ENCODE results near the gene ABT1.
A peak's percentile ranks its signal among the peaks of the same experiment; 100 is the strongest.

The ABT1 gene

DNA sequence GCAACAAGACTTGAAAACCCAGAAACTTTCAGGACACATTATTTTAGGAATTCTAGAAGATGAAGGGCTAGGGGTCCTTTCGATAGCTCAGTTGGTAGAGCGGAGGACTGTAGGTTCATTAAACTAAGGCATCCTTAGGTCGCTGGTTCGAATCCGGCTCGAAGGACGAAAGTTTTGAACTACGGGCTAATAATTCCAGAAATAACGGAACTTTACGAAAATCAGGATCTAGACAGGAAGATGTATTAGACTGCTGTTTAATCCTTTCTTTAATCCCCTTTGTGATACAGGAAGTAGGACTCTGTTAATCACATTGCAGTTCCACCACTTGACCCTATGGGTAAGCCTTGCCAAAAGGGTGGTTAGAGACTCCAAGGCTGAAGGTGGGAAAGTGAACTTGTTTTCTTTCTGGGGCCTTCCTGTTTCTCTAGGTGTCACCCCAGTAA, 21.2 kb upstream of the ABT1 start:
- no peak for DNase-seq

DNA sequence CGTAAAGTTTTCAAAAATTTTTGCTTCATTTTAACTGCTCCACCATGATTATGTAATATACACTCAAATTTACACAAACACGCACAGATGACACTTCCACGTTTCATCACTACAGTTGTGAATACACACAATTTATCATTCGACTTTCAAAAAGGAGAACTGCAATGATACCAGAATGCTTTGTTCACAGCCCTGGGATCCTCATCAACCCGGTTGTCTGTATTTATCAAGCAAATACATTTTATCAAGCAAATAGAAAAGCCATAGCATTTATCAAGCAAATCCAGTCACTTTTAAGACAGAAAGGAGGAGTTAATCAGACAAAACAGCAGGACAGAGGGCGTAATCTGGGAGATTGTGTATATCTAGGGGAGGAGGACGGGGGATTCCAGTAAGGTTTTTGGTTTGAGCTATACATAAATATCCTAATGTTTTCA, 20.3 kb upstream of the ABT1 start:
- DNase-seq = no peak

DNA sequence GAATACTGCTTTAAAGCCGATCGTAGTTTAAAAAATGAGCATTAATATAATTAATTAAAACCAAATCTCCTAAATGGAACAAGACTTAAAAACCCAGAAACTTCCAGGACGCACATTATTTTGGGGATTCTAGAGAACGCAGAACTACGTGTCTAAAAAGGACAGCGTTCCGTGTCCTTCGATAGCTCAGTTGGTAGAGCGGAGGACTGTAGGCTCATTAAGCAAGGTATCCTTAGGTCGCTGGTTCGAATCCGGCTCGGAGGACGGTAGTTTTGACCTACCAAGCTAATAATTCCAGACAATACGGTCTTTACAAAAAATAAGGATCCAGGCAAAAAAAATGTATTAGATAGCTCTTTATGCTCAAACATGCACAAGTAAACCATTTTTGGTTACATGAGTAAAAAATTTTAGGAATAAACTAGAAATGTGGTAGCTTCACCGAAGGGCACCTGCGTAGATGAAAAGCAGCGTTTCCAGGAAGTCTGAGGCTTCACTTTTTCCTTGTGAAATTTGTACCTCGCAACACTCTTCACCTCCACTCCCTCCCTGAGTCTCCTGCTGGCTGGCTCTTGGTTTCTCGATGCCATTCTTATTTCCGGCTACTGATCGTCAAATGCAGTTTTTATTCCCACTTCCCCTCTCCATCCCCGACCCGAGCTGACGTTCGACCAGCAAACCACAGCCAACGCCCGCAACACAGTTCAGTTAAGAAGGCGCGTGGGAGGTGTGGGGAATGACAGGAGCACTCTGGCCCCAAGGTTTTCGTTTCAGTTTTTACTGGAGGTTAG, 19.6 kb upstream of the ABT1 start:
- no peak for DNase-seq

DNA sequence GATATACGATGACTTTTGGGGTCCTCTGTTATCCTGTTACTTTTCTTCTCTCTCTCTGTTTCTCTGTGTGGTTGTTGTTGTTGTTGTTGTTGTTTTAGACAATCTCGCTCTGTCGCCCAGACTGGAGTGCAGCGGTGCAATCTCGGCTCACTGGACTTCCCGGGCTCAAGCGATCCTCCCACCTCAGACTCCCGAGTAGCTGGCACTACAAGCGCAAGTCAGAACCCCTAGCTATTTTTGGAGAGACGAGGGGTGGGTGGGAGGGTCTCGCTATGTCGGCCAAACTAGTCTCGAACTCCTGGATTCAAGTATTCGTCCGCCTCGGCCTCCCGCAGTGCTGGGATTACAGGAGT, 19.1 kb upstream of the ABT1 start:
- DNase-seq = no peak

DNA sequence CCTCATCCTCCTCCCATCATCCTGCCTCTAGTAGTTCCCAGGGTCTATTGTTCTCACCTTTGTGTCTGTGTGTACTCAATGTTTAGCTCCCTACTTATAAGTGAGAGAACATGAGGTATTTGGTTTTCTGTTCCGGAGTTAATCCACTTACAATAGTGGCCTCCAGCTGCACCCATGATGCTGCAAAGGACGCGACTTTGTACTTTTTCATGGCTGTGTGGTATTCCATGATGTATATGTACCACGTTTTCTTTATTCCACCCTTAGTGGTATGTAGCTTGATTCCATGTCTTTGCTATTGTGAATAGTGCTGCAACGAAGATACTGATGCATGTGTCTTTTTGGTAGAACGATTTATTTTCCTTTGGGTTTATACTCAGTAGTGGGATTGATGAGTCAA, 18.5 kb upstream of the ABT1 start:
- no peak for DNase-seq

DNA sequence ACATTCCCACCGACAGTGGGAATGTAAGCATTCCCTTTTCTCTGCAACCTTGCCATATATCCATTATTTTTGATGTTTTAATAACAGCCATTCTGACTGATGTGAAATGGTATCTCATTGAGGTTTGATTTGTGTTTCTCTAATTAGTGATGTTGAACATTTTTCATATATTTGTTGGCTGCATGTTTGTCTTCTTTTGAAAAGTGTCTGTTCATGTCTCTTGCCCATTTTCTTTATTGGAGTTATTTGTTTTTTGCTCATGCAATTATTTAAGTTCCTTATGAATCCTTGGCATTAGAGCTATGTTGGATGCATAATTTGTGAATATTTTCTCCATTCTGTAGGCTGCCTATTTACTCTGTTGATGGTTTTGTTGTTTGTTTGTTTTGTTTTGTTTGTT, 18.0 kb upstream of the ABT1 start:
- DNase-seq = no peak

DNA sequence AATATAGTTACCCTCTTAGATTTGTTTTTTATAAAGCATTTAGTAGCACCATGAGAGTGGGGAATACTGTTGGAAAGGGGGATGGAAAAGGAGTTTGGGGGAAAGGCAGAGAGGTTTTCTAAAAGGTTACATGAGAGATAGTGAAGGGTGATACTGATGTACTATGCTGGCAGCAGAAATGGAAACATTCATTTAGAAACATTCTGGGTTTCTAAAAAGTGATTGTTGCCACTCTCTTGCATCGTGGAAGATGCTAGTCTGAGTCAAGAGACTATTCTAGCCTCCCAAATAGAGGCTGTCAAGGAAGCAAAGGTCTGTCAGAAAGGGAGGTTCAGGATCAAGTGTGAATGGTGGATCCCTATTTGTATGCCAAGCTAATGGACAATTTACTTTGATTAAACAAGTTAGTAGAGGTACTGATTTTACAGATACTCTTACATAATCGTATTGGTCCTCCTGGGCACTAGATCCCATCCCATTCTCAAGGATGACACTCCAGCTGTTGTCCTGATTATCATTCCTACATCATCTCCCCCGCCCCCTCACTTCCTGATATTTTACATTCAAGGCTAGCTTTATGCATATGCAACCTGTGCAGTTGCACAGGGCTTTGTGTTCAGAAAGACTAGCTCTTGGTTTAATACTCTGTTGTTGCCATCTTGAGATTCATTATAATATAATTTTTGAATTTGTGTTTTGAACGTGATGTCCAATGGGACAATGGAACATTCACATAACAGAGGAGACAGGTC, 15.4 kb upstream of the ABT1 start:
- no peak for DNase-seq

DNA sequence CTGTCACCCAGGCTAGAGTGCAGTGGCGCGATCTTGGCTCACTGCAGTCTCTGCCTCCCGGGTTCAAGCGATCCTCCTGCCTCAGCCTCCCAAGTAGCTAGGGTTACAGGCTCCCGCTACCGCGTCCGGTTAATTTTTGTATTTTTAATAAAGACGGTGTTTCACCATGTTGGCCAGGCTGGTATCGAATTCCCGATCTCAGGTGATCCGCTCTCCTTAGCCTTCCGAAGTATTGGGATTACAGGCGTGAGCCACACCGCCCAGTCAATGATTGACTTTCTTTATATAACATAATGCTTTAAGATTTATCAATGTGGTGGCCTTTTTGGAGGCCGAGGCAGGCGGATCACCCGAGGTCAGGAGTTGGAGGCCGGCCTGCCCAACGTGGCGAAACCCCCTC, 7.8 kb upstream of the ABT1 start:
- no peak for DNase-seq

DNA sequence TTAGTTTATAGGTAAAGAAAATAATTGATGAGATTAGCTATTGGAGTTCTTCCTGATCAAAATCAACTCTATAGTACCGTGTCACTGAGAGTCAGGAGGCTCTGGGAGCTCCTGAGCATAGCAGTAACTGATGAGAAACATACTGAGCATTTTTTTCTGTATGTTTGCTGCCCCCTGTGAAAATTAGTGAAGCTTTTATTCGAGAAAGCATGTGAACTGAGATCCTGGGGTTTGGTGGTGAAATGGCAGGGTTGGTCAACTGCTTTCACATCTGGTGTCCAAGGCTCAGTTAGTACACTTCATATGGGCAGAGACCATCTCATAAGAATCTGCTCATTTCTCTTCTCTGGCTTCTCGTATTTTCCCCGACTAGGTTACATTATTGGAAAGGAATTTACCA, 4.1 kb upstream of the ABT1 start:
- DNase-seq = no peak

DNA sequence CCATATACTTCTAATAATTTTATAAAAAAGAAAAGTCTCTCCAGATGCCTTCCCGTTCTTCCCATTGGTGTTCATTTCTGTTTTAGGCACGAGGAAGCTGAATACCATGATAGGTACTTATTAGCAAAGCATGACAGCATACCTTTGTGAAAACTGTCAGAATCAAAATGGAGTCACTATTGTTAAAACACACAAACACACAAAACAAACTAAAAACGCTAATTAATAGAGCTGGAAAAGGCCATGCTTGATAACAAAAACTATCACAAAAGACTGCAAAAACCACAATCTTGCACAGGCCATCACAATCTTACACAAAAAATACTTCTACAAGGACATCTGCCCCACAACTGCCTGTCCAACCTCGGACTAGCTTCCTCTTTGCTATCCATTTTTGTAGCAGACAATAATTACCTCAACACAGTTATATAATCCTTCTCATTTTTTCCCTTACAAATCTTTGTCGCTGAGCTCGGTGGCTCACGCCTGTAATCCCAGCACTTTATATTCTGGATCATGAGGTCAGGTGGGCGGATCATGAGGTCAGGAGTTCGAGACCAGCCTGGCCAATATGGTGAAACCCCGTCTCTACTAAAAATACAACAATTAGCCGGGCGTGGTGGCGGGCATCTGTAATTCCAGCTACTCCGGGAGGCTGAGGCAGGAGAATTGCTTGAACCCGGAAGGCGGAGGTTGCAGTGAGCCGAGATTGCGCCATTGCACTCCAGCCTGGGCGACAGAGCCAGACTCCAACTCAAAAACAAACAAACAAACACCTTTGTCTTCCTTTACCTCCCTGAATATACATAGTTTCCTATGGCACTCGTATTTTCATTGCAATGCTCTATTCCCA, 3.2 kb upstream of the ABT1 start:
- no peak for DNase-seq

DNA sequence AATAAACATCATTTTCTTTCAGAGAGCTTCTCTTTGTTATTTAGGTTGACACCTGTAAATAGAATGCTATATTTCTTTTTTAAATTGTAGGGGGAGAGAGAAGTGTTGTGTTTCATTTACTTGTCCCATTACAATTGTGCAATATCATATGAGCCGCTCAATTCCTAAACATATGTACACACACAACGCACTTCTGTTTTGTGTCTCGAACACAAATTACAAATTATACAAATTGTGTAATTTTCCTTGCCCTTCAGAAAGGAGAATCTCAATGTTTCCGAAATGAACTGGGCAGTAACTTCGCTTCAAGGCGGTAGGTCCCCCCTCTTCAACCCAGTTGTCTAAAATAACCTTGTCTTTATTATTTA, 2.6 kb upstream of the ABT1 start:
- no peak for DNase-seq

DNA sequence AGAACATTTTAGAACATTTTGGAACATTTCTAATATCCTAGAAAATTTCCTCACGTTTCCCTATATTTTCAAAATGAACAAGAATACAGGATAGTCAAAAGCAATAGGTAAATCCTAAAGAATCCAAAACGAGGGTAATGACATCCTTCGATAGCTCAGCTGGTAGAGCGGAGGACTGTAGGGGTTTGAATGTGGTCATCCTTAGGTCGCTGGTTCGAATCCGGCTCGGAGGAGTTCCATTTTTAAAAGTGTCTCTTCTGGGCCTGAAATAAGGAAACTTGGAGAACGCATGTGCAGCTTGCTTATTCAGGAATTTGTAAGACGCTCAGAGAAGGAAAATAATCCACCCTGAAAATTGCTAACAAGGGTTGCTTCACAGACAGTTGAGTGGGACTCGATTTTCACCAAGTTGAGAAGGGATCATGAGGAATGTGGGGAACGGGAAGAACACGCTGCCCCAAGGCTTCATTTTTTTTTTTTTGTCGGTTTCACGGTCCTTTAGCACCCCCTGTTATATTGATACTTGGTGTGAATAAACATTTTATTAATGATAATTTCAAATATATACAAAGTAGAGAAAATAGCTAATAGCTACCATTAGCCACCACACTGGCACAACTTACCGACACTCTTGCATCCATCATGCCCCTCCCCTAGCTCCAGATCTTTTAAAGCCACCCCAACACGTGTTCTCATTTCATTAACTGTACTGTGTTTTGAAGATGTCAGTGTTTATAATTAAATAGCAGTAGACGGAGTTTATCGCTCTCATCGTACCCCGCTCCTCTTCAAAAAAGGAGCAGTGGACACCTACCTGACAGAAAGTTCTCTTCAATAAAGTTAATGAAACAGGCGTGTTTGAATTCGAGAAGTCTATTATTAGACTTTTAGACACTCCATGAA, 1.8 kb upstream of the ABT1 start:
- no peak for DNase-seq

DNA sequence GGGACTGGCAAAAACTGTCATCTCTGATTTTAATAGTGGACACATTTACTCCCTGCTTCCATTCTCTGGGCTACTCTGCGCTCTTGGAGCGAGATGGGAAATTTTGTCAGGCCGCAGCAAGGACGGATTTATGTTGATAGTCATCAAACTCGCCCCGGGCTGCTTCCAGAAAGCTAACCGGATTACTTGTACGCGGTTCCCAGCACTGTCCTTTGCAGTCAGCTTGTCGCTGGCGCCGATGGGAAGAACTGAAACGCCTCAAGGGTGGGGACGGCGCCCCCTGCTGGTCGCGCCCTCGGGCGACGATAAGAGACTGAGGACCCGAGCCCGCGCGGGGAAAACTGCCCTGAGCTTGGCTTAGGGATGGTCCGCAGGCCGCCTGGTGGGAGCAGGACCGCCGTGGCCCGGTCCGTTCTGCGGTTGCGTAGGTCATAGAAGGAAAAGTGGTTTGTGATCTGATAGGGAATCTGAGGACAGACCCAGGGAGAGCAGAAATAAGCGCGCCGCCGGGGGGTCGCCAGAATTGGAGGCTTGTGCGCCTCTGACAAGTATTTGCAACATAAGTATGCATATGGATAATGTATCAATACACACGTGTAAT, 984 bp upstream of the ABT1 start:
- peak; percentile 10 to 39 for DNase-seq

DNA sequence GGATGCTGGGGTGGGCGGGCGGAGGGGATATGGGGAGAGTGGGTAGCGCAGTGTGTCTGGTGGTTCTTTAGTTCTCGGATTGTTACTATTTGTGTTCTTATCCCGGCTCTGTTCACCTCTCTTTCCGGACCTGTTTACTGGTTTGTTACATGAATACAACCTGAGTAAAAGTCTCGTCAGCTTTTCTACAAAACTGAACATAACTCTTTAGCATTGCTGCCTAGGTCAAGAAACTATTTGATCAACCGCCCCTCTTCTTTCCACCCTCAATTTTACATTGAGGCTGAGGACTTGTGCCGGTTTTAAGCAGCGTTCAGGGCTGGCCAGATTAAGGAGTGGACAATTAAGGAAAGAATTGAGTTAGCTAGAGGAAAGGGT, 625 bp downstream of the ABT1 start:
- no peak for DNase-seq

DNA sequence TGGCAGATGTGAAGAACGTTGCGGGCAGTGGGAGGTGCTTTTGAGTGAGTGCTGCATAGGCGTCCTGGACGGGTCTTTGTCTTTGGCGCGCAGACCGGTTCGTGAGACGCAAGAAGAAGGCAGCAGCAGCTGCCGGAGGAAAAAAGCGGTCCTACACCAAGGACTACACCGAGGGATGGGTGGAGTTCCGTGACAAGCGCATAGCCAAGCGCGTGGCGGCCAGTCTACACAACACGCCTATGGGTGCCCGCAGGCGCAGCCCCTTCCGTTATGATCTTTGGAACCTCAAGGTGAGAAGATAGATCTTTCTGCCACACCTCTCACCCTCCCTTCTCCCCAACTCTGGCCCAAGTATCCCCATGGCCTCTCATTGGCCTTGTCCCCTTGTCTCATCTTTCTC, 1.1 kb downstream of the ABT1 start:
- no peak for DNase-seq

DNA sequence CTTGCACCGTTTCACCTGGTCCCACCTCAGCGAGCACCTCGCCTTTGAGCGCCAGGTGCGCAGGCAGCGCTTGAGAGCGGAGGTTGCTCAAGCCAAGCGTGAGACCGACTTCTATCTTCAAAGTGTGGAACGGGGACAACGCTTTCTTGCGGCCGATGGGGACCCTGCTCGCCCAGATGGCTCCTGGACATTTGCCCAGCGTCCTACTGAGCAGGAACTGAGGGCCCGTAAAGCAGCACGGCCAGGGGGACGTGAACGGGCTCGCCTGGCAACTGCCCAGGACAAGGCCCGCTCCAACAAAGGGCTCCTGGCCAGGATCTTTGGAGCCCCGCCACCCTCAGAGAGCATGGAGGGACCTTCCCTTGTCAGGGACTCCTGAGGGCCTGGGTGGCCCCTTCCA, 1.5 kb downstream of the ABT1 start:
- DNase-seq = no peak

DNA sequence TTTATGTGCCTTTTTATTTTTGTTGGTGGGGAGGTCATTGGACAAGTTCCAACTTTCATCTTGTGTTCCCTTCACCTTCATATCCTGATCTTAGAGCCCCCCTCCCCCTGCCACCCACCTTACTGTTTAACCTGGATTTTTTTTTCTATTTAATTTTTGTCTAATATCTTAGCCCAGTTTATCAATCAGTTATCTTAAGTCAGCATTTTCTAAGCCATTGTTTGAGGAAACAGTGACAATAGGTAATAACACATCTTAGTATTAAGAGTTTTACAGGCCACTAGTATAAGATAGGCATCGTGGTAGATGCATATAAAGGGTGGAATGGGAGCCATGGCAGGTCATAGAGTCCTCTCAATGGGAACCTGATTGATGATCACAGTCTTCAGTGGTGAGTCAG, 2.4 kb downstream of the ABT1 start:
- no peak for DNase-seq

DNA sequence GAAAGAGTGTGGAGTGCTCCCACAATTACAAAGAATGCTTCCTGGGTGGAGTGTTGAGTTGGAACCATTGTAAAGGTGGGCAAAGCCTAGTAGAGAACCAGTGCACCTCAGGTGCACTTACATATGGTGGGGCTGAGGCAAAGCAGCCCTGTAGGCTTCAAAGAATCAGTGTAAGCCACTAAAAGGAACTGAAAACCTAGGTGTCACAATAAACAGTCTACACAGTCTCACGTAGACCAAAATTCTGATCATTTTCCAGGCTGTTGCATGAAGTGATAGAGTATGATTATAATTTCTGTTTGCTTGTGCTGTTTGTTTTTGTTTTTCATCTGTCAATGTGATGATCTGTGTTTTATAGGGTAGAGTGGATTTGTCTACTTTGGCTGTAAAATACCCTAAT, 2.8 kb downstream of the ABT1 start:
- no peak for DNase-seq

DNA sequence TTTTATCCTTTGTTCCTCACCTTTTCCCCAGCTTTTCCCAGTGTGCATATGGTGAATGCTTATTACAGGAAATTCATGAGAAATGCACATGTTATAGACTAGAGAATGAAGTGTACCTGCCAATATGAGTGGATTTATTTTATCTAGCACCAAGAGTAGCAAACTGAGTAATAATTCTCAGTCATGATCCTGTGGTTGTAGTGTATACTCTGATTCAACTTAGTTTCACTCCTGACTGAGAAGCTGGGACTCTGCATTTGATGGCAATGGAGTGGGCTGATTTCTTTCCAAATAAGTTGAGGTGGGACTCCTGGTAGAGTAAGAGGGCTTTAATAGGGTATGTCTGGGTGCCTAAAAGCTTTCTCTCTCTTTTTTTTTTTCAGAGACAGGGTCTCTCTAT, 4.0 kb downstream of the ABT1 start:
- no peak for DNase-seq

DNA sequence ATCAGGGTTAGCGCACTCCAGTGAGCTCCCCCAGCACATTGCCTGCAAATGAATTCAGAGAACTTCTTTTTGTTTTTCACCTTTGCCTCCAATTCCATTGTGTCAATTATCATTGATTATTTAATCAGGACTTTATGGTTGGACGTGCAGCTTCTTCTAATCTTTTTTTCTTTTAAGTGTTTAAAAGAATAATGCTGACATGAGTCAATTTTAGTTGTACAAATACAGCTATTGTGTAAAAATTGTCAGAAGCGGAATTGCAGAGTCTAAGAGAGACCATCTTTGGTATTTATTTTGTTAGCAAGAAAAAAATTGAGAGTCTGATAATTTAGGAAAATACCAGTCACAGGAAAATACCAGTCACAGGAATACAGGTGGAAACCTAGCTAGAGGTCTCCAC, 5.5 kb downstream of the ABT1 start:
- DNase-seq = no peak

DNA sequence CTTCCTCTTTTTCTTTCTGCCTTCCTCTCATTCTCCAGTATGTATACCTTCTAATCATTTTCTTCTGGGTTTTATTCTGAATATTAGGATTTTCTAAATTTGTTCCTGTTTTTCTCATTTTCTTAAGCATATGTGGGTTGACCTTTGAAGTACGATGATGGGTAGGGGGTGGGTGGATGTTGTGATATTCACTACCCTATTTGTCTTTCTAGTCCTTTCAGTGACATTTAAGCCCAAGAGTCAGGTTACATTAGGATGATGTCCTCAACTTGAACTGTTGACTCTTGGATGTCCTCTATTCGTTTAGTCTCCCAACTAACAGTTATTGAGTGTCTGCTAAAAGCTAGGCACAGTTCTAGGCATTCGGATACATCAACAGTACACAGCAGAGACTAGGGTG, 7.3 kb downstream of the ABT1 start:
- DNase-seq = no peak

DNA sequence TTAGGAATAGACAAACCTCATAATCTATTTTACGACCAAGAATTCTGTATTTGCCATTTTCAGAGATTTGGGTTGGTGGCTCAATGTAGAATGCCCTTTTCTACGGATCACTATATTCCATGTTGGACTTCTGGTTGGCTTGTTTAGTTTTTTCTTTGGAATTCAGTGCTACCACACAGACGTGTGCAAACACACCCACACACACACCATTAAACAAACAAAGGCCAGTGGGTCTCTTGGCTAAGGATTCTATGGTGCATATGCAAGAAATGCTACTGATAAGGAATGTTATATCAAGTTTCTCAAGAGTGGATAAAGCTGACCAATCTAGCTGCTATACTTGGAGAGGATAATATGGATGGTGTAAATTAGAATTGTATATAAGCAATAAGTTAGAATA, 8.0 kb downstream of the ABT1 start:
- DNase-seq = no peak

Measured in cerebellar nuclear complex (tissue), 1 donor.